Measurements from ENCODE around the gene VANGL1. TPM values are rescaled to one million over a fixed set of nuclear protein-coding genes. Genes with fewer than 3 reads are reported as not detected.
A peak's percentile ranks its signal among the peaks of the same experiment; 100 is the strongest.

Gene VANGL1
- total and polyA plus RNA-seq, 2 of the 13 experiments (the other 11 are each of a cell fraction or from before 2014, with no cell fraction given), result 5.3 to 9.4 TPM

DNA sequence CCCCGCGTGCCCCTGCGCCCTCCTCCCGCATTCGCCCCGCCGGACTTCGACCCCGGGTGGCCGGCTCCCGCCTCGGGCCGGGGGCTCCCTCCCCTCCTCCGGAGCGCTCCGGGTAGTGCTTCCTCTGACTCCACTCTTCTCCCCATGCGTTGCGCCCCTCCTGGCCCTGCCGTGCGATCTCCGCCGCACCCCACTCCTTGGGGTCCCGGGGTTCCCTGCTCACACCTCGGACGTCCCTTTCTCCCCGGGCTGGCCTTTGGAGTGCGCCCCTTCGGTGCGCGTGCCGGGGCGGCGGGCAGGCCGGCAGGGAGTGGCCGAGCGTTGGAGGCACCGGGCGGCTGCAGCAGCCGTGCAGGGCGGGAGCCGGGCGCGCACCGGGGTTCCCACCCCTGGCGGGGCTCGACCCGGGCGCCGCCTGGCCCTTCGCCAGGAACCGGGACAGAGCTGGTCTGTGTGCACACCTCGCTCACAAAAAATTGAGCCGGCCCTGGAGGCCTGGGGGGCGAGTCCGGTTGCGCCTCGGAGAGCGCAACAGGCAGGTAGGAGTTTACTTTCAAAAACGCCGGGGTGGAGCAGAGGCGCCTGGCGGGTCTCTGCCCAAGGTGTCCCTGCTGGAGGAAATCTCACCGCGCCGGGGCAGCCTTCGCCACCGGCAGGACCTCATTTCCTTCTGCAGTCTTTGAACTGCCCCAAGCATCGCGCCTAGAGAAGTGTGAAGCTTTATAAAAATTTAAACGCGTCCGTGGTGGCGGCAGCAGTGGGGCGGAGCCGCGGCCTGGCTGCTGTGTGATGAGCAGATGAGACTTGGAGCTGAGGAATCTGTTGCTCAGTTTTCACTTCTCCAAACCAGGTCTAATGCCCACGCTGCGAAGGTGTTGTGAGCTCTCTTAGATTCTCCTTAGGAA, 650 bp downstream of the VANGL1 start (continued):
- TF ChIP-seq, protein P1, sequence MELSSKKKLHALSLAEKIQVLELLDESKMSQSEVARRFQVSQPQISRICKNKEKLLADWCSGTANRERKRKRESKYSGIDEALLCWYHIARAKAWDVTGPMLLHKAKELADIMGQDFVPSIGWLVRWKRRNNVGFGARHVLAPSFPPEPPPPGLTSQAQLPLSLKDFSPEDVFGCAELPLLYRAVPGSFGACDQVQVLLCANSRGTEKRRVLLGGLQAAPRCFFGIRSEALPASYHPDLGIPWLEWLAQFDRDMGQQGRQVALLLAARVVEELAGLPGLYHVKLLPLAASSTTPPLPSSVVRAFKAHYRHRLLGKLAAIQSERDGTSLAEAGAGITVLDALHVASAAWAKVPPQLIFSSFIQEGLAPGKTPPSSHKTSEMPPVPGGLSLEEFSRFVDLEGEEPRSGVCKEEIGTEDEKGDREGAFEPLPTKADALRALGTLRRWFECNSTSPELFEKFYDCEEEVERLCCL (CRISPR knock-in tag; IDR thresholded peaks at IDR 0.05; ENCODE audit: borderline replicate concordance), result no peak
- TF ChIP-seq MEIS2 (CRISPR knock-in tag; IDR thresholded peaks at IDR 0.05), result peak; percentile 46; the same call in 1 of the 2 replicates
- no peak for TF ChIP-seq ZNF235 (CRISPR knock-in tag; IDR thresholded peaks at IDR 0.05; ENCODE audit: borderline replicate concordance)
- TF ChIP-seq ZNF10 (CRISPR knock-in tag; IDR thresholded peaks at IDR 0.05; ENCODE audit: borderline replicate concordance, low read depth), result no peak
- no peak for TF ChIP-seq CSRNP2 (CRISPR knock-in tag; conservative IDR thresholded peaks at IDR 0.05; ENCODE audit: low read depth)
- TF ChIP-seq HDAC1 (CRISPR knock-in tag; IDR thresholded peaks at IDR 0.05), result peak; percentile 61; the same call in 1 of the 2 replicates
- no peak for TF ChIP-seq MBNL3 (CRISPR knock-in tag; conservative IDR thresholded peaks at IDR 0.05)
- no peak for TF ChIP-seq ZNF33B (CRISPR knock-in tag; IDR thresholded peaks at IDR 0.05)
- TF ChIP-seq ZNF232 (CRISPR knock-in tag; IDR thresholded peaks at IDR 0.05; ENCODE audit: borderline replicate concordance), result no peak
- no peak for TF ChIP-seq ZBTB40 (IDR thresholded peaks at IDR 0.05)
- peak; percentile 37; the same call in 1 of the 2 replicates for TF ChIP-seq ZBTB40 (CRISPR knock-in tag; IDR thresholded peaks at IDR 0.05)
- TF ChIP-seq TBX2 (CRISPR knock-in tag; IDR thresholded peaks at IDR 0.05; ENCODE audit: borderline replicate concordance), result peak; percentile 19; the same call in 1 of the 2 replicates
- TF ChIP-seq ZNF556 (CRISPR knock-in tag; IDR thresholded peaks at IDR 0.05; ENCODE audit: borderline replicate concordance), result no peak
- no peak for TF ChIP-seq ZNF101 (CRISPR knock-in tag; IDR thresholded peaks at IDR 0.05; ENCODE audit: borderline replicate concordance, low read depth)
- no peak for TF ChIP-seq ZNF549 (CRISPR knock-in tag; IDR thresholded peaks at IDR 0.05)
- TF ChIP-seq ZSCAN31 (CRISPR knock-in tag; IDR thresholded peaks at IDR 0.05; ENCODE audit: low read depth), result 0 out of 2 replicates have a peak, but pooled peaks have one; percentile 5
- no peak for TF ChIP-seq RFX1 (IDR thresholded peaks at IDR 0.05)
